ENCODE measurements around the gene ICA1. TPM values are rescaled to one million over a fixed set of nuclear protein-coding genes. Genes with fewer than 3 reads are reported as not detected.
"Not testable (repeated sequence)": the region's sequence is repeated elsewhere in the genome, so short reads cannot be mapped to it uniquely, and the experiment has no call there.

ICA1 gene
- polyA plus RNA-seq (ENCODE audit: insufficient read length in 10 of 10), result 10 to 100 TPM in 1 of 10 donors, 1 to 10 TPM in 9; 3.5 to 12.3 (median 6.5) TPM
- long read RNA-seq, donor 1, result 0 reads
- long read RNA-seq, donor 2, result 0 reads
- long read RNA-seq, donor 3, result 0 reads
- long read RNA-seq, donor 4, result 0 reads
- long read RNA-seq, donor 5, result 0 reads
- long read RNA-seq, donor 6, partial matches to known transcripts, result 0 of 1 reads
- long read RNA-seq, donor 6, other reads (novel, unspliced or antisense), result 0 of 1 reads
- long read RNA-seq, donor 7, result 0 reads
- long read RNA-seq, donor 8, result 0 reads
- long read RNA-seq, donor 9, result 0 reads

GRCh38 chr7:8261711-8262695 lies at the start of gene ICA1:
TSS of gene ICA1 (minus strand) at chr7:8262167. CDS start at chr7:8235926, 26,241 bp downstream.
- DNase-seq, result peak in 2 of 3 donors; percentile 31 to 74

GRCh38 chr7:8310876-8311275 lies 48.9 kb upstream of the ICA1 start:
- no peak for DNase-seq

GRCh38 chr7:8305625-8306388 lies 43.8 kb upstream of the ICA1 start:
- DNase-seq, result no peak

GRCh38 chr7:8305104-8305503 lies 43.1 kb upstream of the ICA1 start:
- no peak for DNase-seq

- no peak for DNase-seq
Measured at GRCh38 chr7:8303904-8304528, 42.0 kb upstream of the ICA1 start.

- not testable (repeated sequence) for DNase-seq
Measured at GRCh38 chr7:8297023-8297422, 35.1 kb upstream of the ICA1 start.

- DNase-seq, result no peak
Measured at GRCh38 chr7:8296362-8296659, 34.3 kb upstream of the ICA1 start.

- peak; percentile 64 to 78 (median 71) for DNase-seq
Measured at GRCh38 chr7:8295638-8296361, 33.8 kb upstream of the ICA1 start.

- DNase-seq, result no peak
Measured at GRCh38 chr7:8291397-8292141, 29.6 kb upstream of the ICA1 start.

GRCh38 chr7:8290645-8291308 lies 28.8 kb upstream of the ICA1 start:
- DNase-seq, result no peak

GRCh38 chr7:8286118-8286517 lies 24.2 kb upstream of the ICA1 start:
- DNase-seq, result no peak

- no peak for DNase-seq
Measured at GRCh38 chr7:8285155-8285554, 23.2 kb upstream of the ICA1 start.

- DNase-seq, result no peak
Measured at GRCh38 chr7:8284606-8285005, 22.6 kb upstream of the ICA1 start.

GRCh38 chr7:8283968-8284367 lies 22.0 kb upstream of the ICA1 start:
- DNase-seq, result no peak

- no peak for DNase-seq
Measured at GRCh38 chr7:8282871-8283270, 20.9 kb upstream of the ICA1 start.

GRCh38 chr7:8282162-8282561 lies 20.2 kb upstream of the ICA1 start:
- no peak for DNase-seq

- no peak for DNase-seq
Measured at GRCh38 chr7:8278183-8278582, 16.2 kb upstream of the ICA1 start.

- DNase-seq, result no peak
Measured at GRCh38 chr7:8277394-8277982, 15.5 kb upstream of the ICA1 start.

GRCh38 chr7:8274589-8274988 lies 12.6 kb upstream of the ICA1 start:
- DNase-seq, result no peak
